Thoracic aorta (tissue), 2 donors: Measurements from ENCODE around the gene ZBTB24. TPM values are rescaled to one million over a fixed set of nuclear protein-coding genes. Genes with fewer than 3 reads are reported as not detected.
A peak's percentile ranks its signal among the peaks of the same experiment; 100 is the strongest.

Source experiments
- ATAC-seq: fragments of 150-250 bp; one replicate; pipeline ENCODE4 v1.8.0; 2017; ENCODE audit warnings: low read depth; ENCODE audit not compliant: insufficient number of reproducible peaks, low FRiP score
- DNase-seq: peaks from one replicate; pipeline ENCODE4 v3.0.0-alpha.2; 2020; ENCODE audit warnings: low spot score
- H3K27ac ChIP-seq, 2 donors: fragments of 200-600 bp; sonication (generic); 1 replicate in 1 of 2; 2 replicates in 1 of 2; pipeline ENCODE4 v1.5.1; 2016; ENCODE audit warnings: mild to moderate bottlenecking in 2 of 2, moderate library complexity in 2 of 2
- H3K27me3 ChIP-seq: fragments of 200-600 bp; sonication (generic); replicated peaks from 2 replicates; pipeline ENCODE4 v1.6.0; 2016; ENCODE audit warnings: mild to moderate bottlenecking; ENCODE audit not compliant: insufficient read depth
- H3K36me3 ChIP-seq: fragments of 200-600 bp; sonication (generic); one replicate; pipeline ENCODE4 v1.5.1; 2016
- H3K4me1 ChIP-seq, 2 donors: fragments of 200-600 bp; sonication (generic); 1 replicate in 1 of 2; 2 replicates in 1 of 2; pipeline versions ENCODE4 v1.5.1 to v1.6.0; 2016; ENCODE audit warnings: low read depth in 2 of 2, mild to moderate bottlenecking in 1 of 2; ENCODE audit not compliant: control insufficient read depth in 1 of 2
- H3K4me3 ChIP-seq: fragments of 200-600 bp; sonication (generic); 2 replicates; pipeline ENCODE4 v1.5.1; 2016; ENCODE audit warnings: mild to moderate bottlenecking
- H3K9me3 ChIP-seq: fragments of 200-600 bp; sonication (generic); 2 replicates; pipeline ENCODE4 v1.5.1; 2016
- total RNA-seq, 2 donors: library from RNA; depleted of rRNA; stranded (reverse); fragments of >200 nt; gene quantifications; one replicate each; pipeline versions ENCODE4 v1.1.0 to v1.2.3, GENCODE V29; 2016
- TF ChIP-seq, protein P1 (sequence below): fragments of 200-600 bp; sonication (generic); IDR thresholded peaks from one replicate; pipeline ENCODE4 v1.5.1; 2019; ENCODE audit warnings: antibody characterized with exemption

ZBTB24 gene
- total RNA-seq, 2 donors from 2014 or later: 3.2 to 9.5 TPM

DNA sequence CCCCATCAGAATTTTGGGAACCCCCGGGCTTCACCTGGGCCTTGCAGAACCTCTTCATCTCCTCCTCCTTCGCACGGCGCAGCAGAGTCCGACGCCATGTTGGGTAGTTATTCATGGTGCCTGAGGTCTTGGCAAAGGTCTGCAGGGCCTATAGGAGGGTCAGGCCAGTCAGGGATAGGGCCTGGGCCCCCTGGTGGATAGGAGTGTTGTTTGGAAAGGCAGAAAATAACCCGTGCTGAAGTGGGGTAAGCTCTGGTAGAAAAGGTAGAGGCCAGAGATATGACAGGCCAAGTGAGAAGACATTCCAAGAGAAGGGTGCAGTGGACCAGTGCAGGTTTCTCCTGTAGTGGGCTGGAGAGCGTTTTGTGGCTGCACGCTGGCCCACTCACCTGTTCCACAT is 37.6 kb downstream of the ZBTB24 start:
- TF ChIP-seq, protein P1, sequence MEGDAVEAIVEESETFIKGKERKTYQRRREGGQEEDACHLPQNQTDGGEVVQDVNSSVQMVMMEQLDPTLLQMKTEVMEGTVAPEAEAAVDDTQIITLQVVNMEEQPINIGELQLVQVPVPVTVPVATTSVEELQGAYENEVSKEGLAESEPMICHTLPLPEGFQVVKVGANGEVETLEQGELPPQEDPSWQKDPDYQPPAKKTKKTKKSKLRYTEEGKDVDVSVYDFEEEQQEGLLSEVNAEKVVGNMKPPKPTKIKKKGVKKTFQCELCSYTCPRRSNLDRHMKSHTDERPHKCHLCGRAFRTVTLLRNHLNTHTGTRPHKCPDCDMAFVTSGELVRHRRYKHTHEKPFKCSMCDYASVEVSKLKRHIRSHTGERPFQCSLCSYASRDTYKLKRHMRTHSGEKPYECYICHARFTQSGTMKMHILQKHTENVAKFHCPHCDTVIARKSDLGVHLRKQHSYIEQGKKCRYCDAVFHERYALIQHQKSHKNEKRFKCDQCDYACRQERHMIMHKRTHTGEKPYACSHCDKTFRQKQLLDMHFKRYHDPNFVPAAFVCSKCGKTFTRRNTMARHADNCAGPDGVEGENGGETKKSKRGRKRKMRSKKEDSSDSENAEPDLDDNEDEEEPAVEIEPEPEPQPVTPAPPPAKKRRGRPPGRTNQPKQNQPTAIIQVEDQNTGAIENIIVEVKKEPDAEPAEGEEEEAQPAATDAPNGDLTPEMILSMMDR: no peak
- Histone ChIP-seq H3K4me1 (peaks cover 6 to 11% of the 10 kb centered on the region in 2 donors), H3K4me3 (no peak overlapping the region), H3K9me3 (no peaks in the 10 kb centered on the region), H3K27me3 (no peaks in the 10 kb centered on the region), H3K36me3 (peaks cover 26% of the 10 kb centered on the region), H3K27ac (no peak overlapping the region)
- DNase-seq: no peak
- ATAC-seq: no peak

DNA sequence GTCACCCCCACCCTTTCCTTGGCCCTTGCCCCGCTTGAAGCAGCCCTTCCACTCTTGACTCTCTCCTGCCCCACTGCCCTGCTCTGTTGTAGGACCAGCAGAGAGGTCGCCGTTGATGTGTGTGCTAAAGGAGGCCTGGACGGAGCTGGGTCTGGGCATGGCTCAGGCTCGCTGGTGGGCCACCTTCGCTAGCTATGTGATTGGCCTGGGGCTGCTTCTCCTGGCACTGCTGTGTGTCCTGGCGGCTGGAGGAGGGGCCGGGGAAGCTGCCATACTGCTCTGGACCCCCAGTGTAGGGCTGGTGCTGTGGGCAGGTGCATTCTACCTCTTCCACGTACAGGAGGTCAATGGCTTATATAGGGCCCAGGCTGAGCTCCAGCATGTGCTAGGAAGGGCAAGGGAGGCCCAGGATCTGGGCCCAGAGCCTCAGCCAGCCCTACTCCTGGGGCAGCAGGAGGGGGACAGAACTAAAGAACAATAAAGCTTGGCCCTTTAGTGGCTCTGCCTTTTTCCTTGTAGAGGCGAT is 39.5 kb downstream of the ZBTB24 start:
- no peak overlapping the region for H3K27ac ChIP-seq
- H3K4me3 ChIP-seq: no peak overlapping the region
- H3K4me1 ChIP-seq: peaks cover 11 to 23% of the 10 kb centered on the region in 2 donors
- TF ChIP-seq, protein P1: no peak
- H3K36me3 ChIP-seq: peaks cover 24% of the 10 kb centered on the region
- no peak for DNase-seq
- no peaks in the 10 kb centered on the region for H3K27me3 ChIP-seq
- H3K9me3 ChIP-seq: no peaks in the 10 kb centered on the region
- no peak for ATAC-seq

DNA sequence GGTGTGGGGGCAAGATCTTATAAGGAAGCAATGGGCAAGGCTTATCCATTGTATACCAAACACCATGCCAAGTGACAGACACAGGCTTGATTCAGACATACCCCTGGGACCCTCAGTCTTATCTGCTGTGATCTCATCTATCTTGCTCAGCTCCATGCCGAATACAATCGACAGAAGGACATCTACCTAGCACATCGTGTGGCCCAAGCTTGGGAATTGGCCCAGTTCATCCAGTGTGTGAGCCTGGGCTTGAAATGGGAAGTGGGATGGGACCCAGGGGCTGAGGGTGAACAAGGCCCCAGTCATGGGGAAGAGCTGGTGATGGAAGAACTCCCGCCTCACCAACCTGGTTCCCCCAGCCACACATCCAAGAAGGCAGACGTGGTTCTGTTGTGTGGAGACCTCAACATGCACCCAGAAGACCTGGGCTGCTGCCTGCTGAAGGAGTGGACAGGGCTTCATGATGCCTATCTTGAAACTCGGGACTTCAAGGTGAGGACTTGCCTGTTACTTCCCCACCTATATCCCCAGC is 40.6 kb downstream of the ZBTB24 start:
- no peaks in the 10 kb centered on the region for H3K27me3 ChIP-seq
- no peak overlapping the region for H3K27ac ChIP-seq
- ATAC-seq: no peak
- peaks cover 11 to 23% of the 10 kb centered on the region in 2 donors for H3K4me1 ChIP-seq
- no peak overlapping the region for H3K4me3 ChIP-seq
- no peak for DNase-seq
- H3K36me3 ChIP-seq: peaks cover 24% of the 10 kb centered on the region
- TF ChIP-seq, protein P1: no peak
- no peaks in the 10 kb centered on the region for H3K9me3 ChIP-seq

DNA sequence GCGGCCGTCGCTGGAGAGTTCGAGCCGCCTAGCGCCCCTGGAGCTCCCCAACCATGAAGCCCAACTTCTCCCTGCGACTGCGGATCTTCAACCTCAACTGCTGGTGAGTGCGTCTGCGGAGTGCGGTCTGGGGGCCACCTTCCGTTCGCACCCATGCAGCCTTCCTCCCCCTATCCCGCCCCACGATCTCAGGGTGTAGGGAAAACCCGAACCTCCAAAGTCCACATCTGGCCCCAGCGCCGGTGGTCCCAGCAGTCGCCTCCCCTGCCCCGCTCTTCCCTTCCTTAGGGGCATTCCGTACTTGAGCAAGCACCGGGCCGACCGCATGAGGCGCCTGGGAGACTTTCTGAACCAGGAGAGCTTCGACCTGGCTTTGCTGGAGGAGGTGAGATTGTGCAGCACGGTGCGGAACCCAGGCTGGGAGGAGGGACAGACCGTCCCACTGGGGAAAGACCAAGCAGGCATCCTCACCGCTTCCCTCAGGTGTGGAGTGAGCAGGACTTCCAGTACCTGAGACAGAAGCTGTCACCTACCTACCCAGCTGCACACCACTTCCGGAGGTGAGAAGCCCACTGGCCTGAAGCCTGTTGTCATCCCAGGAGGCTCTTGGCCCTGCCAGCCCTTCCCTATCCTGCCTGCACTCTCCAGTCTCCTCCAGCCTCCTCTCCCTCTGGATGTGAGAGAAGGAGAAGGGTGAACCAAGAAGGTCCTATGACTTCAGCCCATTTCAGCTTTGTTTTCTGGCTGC is 41.8 kb downstream of the ZBTB24 start:
- peaks cover 17% of the 10 kb centered on the region for H3K36me3 ChIP-seq
- TF ChIP-seq, protein P1: no peak
- peaks cover 11 to 23% of the 10 kb centered on the region in 2 donors for H3K4me1 ChIP-seq
- H3K27me3 ChIP-seq: no peaks in the 10 kb centered on the region
- no peak for DNase-seq
- peak overlapping the region; percentile 20 to 72 for H3K27ac ChIP-seq
- H3K4me3 ChIP-seq: peak overlapping the region; percentile 87
- no peak for ATAC-seq
- H3K9me3 ChIP-seq: no peaks in the 10 kb centered on the region

DNA sequence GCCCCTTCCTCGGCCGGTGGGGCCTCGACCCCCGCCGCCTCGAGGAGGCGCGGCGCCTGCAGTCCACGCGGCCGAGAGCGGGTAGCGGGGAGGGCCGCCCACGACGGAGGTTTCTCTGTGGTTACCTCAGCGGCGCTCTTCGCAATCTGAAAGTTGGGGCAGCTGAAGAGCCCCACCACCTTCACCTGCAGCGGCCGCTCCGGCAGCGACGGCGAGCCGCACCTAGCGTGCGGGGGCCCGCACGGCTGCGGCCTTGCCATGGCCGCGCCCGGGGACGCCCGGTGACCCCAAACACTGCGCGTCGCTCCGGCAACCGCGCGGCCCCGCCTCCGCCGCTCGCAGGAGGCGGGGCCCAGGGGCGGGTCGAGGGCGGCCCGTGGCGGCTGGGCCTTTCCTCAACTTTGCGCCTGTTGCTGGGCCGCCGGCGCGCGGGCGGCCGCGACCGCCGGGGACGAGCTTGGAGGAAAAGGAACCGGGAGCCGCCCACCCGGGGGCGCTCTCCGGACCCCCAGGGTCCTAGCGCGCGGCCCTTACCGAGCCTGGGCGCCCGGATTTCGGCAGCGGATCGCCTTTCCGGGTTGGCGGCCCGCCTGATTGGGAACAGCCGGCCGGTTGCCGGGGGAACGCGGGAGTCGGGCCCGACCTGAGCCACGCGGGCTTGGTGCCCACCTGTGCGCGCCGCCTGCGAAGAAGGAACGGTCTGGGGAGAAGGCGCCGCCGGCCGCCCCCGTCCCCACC is 42.5 kb downstream of the ZBTB24 start, which contains the start of the genes PPIL6 and SMPD2:
Gene PPIL6 (minus strand): TSS at position 298 of the 738 bp plus-strand sequence. CDS start 38 bp downstream, at position 260.
Gene SMPD2 (plus strand): TSS at position 394 of the 738 bp plus-strand sequence. CDS start 398 bp downstream, outside the sequence.
- H3K4me1 ChIP-seq: peaks cover 11 to 23% of the 10 kb centered on the region in 2 donors
- TF ChIP-seq, protein P1: peak; percentile 13
- DNase-seq: no peak

More for the DNA sequence above, 42.5 kb downstream of the ZBTB24 start, which contains the start of the genes PPIL6 and SMPD2:
- peak; percentile 80 for ATAC-seq
- Histone ChIP-seq H3K36me3 (peaks cover 17% of the 10 kb centered on the region), H3K9me3 (no peaks in the 10 kb centered on the region), H3K27ac (peak within 1 kb of the TSS; percentile 72 to 76), H3K27me3 (no peaks in the 10 kb centered on the region), H3K4me3 (peak within 1 kb of the TSS; percentile 87)
